HG03159 (cell line): ENCODE measurements around the gene RGL2.
A peak's percentile ranks its signal among the peaks of the same experiment; 100 is the strongest.
"Not testable (repeated sequence)": the region's sequence is repeated elsewhere in the genome, so short reads cannot be mapped to it uniquely, and the experiment has no call there.

ENCODE experiments used
- ATAC-seq: cut with Tn5 transposase; IDR thresholded peaks from one replicate; pipeline ENCODE4 v1.9.1; 2021; ENCODE audit warnings: mild to moderate bottlenecking, moderate library complexity; ENCODE audit not compliant: unreplicated experiment

RGL2 gene

GRCh38 chr6:33273924-33274902 is 24.5 kb downstream of the RGL2 start:
- no peak for ATAC-seq

- no peak for ATAC-seq
Measured at GRCh38 chr6:33273129-33273923, 25.4 kb downstream of the RGL2 start.

- ATAC-seq = no peak
Measured at GRCh38 chr6:33272275-33273128, 26.2 kb downstream of the RGL2 start.

GRCh38 chr6:33271468-33272274 is 27.1 kb downstream of the RGL2 start, which contains the start of the genes RPS18 and VPS52:
TSS of gene RPS18 (plus strand) at chr6:33272075. CDS start at chr6:33272120, 45 bp downstream.
TSS of gene VPS52 (minus strand) at chr6:33271876. CDS start at chr6:33271675, 201 bp downstream.
- peak; percentile 75 for ATAC-seq

GRCh38 chr6:33271117-33271467 is 27.6 kb downstream of the RGL2 start:
- no peak for ATAC-seq

- ATAC-seq = no peak
Measured at GRCh38 chr6:33264015-33264414, 34.7 kb downstream of the RGL2 start.

- ATAC-seq = not testable (repeated sequence)
Measured at GRCh38 chr6:33262490-33262889, 36.3 kb downstream of the RGL2 start.

- no peak for ATAC-seq
Measured at GRCh38 chr6:33259032-33259431, 39.7 kb downstream of the RGL2 start.

GRCh38 chr6:33254591-33254990 is 44.2 kb downstream of the RGL2 start:
- no peak for ATAC-seq

- ATAC-seq = no peak
Measured at GRCh38 chr6:33252759-33253158, 46.0 kb downstream of the RGL2 start.

- no peak for ATAC-seq
Measured at GRCh38 chr6:33251395-33252012, 47.2 kb downstream of the RGL2 start.

GRCh38 chr6:33250731-33251130 is 48.0 kb downstream of the RGL2 start:
- ATAC-seq = no peak

GRCh38 chr6:33249732-33250630 is 48.8 kb downstream of the RGL2 start:
- no peak for ATAC-seq

- peak; percentile 83 for ATAC-seq
Measured at GRCh38 chr6:33248932-33249731, 49.6 kb downstream of the RGL2 start.

GRCh38 chr6:33248643-33248931 is 50.2 kb downstream of the RGL2 start:
- ATAC-seq = peak; percentile 13

GRCh38 chr6:33247977-33248642 is 50.6 kb downstream of the RGL2 start:
- peak; percentile 34 for ATAC-seq

- no peak for ATAC-seq
Measured at GRCh38 chr6:33243476-33243875, 55.3 kb downstream of the RGL2 start.
